CD4-positive, alpha-beta T cell treated with Interleukin-15 for 4 hours (primary cell): ENCODE data around the gene GIN1.
A peak's percentile ranks its signal among the peaks of the same experiment; 100 is the strongest.
"Not testable (repeated sequence)": the region's sequence is repeated elsewhere in the genome, so short reads cannot be mapped to it uniquely, and the experiment has no call there.

Experiments
- DNase-seq: peaks from one replicate; pipeline ENCODE4 v3.0.0-alpha.2; 2020; ENCODE audit warnings: low spot score

GIN1 gene

GRCh38 chr5:103119765-103120606, at the start of gene GIN1, which contains the start of gene PPIP5K2:
Gene GIN1, minus strand, starts transcription at chr5:103120138. Its CDS starts 11,431 bp downstream, at chr5:103108707.
Gene PPIP5K2, plus strand, starts transcription at chr5:103120301. Its CDS starts 9,289 bp downstream, at chr5:103129590.
- peak; percentile 98 for DNase-seq

GRCh38 chr5:103166706-103167105, 46.8 kb upstream of the GIN1 start:
- no peak for DNase-seq

GRCh38 chr5:103151156-103151555, 31.2 kb upstream of the GIN1 start:
- no peak for DNase-seq

DNA sequence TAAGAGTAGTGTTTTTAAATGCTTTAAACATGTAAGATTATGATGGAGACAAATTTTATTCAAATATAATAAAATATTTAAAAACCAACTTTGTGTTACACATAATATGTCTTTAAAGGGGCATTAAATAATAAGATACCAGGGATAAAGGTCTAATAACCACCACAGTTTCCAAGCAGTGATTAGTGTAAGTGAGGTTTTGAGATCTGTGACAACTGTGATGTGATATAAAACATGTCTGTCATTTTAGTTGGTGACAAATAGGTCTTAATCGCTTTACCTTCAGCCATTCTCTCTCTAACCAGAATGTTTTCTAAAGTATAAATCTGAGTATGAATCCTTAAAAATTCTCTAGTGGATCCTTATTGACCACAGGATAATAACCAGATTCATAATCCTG, 28.3 kb upstream of the GIN1 start:
- no peak for DNase-seq

GRCh38 chr5:103145196-103145595, 25.3 kb upstream of the GIN1 start:
- DNase-seq: no peak

- DNase-seq: not testable (repeated sequence)
These were observed 22.2 kb upstream of the GIN1 start for GRCh38 chr5:103142132-103142531.

GRCh38 chr5:103139264-103139865, 19.4 kb upstream of the GIN1 start:
- DNase-seq: peak; percentile 86

GRCh38 chr5:103138202-103138690, 18.3 kb upstream of the GIN1 start:
- DNase-seq: no peak

- DNase-seq: no peak
These were observed 15.5 kb upstream of the GIN1 start for GRCh38 chr5:103135461-103135860.

GRCh38 chr5:103133231-103133630, 13.3 kb upstream of the GIN1 start:
- DNase-seq: no peak

GRCh38 chr5:103132684-103133083, 12.7 kb upstream of the GIN1 start:
- DNase-seq: no peak

DNA sequence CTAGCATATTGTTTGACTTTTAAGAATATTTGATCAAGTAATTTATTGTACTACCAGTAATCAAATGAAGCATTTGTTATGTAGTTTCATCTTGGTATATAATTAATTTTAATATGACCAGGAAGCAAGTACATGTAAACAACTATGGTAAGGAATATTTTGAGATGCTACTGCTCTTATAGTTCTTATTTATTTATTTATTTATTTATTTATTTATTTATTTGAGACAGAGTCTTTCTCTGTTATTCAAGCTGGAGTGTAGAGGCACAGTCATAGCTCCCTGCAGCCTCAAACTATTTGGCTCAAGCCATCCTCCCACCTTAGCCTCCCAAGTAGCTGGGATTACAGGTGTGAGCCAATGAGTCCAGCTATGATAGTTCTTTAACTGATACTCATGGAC, 8.3 kb upstream of the GIN1 start:
- DNase-seq: no peak

GRCh38 chr5:103127292-103127817, 7.4 kb upstream of the GIN1 start:
- DNase-seq: no peak

GRCh38 chr5:103126557-103126956, 6.6 kb upstream of the GIN1 start:
- DNase-seq: no peak

GRCh38 chr5:103122242-103122641, 2.3 kb upstream of the GIN1 start:
- no peak for DNase-seq

- DNase-seq: peak; percentile 7
These were observed 766 bp upstream of the GIN1 start for GRCh38 chr5:103120607-103121200.

DNA sequence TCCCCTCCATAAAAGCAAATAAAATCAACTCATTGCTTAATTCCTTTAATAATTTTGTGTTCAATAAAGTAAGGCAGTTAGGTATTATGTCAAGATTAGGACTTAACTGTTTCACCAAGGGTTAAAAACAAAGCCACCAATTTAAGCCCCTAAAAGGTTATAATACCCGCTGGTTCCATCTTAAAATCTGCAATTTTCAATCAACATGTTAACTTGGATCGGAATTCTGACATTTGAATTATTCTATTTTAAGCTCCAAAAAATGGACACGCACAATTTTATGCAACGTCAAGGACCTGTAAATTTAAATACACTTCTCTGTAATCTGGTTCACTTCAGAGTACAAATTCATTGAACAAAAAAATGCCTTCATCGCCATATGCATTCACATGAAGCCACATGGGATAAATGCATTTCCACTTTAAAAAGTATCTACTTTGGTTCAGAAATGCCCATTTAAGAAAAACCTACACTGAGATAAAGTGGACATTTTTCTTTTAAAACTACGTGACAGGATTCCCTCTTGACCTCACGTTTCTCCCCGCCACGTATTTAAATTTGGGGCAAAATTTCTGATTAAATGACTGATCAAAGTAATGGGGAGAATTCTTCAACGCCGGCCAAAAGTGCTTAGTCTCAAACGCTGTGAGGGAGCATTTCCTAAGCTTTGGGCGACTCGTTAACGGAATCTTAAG, 721 bp downstream of the GIN1 start:
- DNase-seq: peak; percentile 26

GRCh38 chr5:103117471-103117991, 2.4 kb downstream of the GIN1 start:
- DNase-seq: peak; percentile 14

DNA sequence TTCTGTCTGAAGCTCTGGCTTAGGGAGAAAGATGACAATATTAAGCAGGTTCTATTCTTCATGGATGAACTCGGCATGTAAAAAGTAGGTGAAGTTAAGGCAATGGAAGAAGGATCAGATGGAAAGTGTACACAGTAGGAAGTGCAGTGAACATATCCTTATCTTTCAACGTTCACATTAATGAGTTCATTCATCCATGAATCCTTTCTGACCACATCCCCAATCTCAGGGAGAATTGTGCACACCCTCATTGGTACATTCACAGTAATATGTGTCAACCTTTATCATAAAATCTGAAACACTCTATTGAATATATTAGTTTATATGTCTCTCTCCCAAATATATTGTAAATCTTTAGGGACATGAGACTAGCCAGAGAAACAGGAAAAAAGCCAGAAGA, 5.5 kb downstream of the GIN1 start:
- DNase-seq: no peak

DNA sequence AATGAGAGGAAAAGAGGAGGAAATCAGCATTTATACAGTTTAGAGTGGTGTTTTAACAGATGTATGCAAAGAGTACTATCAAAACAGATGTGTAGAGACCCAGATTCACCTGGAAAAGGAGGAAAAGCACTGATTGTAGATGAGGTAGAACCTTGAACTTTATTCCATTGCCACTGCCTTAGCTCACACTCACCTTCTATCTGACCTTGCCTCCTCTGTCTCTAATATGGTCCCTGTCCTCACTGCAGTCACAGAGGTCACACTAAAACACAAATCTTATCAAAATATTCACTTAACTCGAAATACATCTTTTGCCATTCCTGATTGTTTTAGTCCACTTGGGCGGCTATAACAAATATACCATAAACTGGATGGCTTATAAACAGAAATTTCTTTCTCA, 7.0 kb downstream of the GIN1 start:
- no peak for DNase-seq

- DNase-seq: peak; percentile 46
These were observed 8.5 kb downstream of the GIN1 start for GRCh38 chr5:103111468-103111867.

DNA sequence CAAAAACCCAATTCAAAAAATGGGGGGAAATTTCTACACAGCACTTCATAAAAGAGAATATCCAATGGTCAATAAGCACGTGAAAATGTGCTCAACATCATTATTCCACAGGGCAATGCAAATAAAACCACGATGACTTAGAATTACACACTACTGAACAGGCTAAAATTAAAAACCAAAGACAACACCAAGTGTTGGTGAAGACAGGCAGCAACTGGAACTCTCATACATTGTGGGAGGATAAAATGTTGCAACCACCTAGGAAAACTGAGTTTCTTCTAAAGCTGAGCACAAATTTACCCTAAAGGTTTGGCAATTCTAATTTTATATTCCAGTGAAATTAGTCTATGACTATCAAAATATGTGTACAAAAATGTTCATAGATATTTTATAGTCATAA, 9.5 kb downstream of the GIN1 start:
- no peak for DNase-seq
